Stimulated activated naive CD8-positive, alpha-beta T cell treated with anti-CD3 and anti-CD28 coated beads, Interleukin-15, amount 100 ng/mL, for 72 hours (primary cell): ENCODE measurements around the gene HCN2.

Source experiments
- ATAC-seq: fragments of 150-1000 bp; cut with Tn5 transposase; 2 replicates; pipeline ENCODE4 v1.10.0; 2021; ENCODE audit warnings: mild to moderate bottlenecking, moderate library complexity
- DNase-seq, 2 donors: peaks; one replicate each; pipeline ENCODE4 v3.0.0; 2021 to 2022
- H3K27ac Mint-ChIP-seq, 2 donors: one replicate each; pipeline ENCODE4 v1.8.0; 2022; ENCODE audit warnings: mild to moderate bottlenecking in 2 of 2, mixed read lengths in 2 of 2, moderate library complexity in 2 of 2
- H3K27me3 Mint-ChIP-seq: one replicate; pipeline ENCODE4 v1.8.0; 2022; ENCODE audit warnings: mixed read lengths
- H3K4me1 Mint-ChIP-seq: one replicate; pipeline ENCODE4 v1.8.0; 2022; ENCODE audit warnings: mild to moderate bottlenecking, mixed read lengths
- H3K4me3 Mint-ChIP-seq, 2 donors: one replicate each; pipeline ENCODE4 v1.8.0; 2022; ENCODE audit warnings: mild to moderate bottlenecking in 2 of 2, mixed read lengths in 2 of 2, moderate library complexity in 1 of 2
- H3K9me3 Mint-ChIP-seq, 2 donors: one replicate each; pipeline ENCODE4 v1.8.0; 2022; ENCODE audit warnings: mixed read lengths in 2 of 2

Gene HCN2

DNA sequence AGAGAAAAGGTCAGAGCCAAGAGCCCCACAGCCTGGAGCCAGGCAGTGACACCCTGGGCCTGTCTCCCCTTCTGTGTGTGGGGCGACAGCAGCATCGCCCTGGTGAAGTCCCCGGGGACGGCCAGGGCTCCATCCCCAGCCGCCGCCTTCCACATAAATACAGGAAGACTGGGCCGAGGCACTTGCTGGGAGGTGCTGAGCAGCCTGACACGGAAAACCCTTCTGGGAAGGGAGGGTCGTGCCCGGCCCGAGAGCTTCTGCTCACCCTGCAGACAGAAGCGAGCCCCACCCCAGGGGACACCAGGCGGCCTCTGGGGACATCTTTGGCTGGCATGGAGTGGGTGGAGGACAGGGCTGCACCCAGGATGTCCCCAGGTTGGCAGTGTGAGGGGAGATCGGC is 55.1 kb downstream of the HCN2 start:
- no peak for ATAC-seq
- DNase-seq, result no peak
- H3K4me3 Mint-ChIP-seq, result no peak overlapping the region
- H3K27me3 Mint-ChIP-seq, result no peaks in the 10 kb centered on the region
- H3K27ac Mint-ChIP-seq, result no peak overlapping the region
- H3K4me1 Mint-ChIP-seq, result no peaks in the 10 kb centered on the region
- H3K9me3 Mint-ChIP-seq, result no peaks in the 10 kb centered on the region

- H3K9me3 Mint-ChIP-seq, result no peaks in the 10 kb centered on the region
- no peaks in the 10 kb centered on the region for H3K27me3 Mint-ChIP-seq
- H3K4me1 Mint-ChIP-seq, result no peaks in the 10 kb centered on the region
Observed at GRCh38 chr19:645912-646778, 56.5 kb downstream of the HCN2 start.

DNA sequence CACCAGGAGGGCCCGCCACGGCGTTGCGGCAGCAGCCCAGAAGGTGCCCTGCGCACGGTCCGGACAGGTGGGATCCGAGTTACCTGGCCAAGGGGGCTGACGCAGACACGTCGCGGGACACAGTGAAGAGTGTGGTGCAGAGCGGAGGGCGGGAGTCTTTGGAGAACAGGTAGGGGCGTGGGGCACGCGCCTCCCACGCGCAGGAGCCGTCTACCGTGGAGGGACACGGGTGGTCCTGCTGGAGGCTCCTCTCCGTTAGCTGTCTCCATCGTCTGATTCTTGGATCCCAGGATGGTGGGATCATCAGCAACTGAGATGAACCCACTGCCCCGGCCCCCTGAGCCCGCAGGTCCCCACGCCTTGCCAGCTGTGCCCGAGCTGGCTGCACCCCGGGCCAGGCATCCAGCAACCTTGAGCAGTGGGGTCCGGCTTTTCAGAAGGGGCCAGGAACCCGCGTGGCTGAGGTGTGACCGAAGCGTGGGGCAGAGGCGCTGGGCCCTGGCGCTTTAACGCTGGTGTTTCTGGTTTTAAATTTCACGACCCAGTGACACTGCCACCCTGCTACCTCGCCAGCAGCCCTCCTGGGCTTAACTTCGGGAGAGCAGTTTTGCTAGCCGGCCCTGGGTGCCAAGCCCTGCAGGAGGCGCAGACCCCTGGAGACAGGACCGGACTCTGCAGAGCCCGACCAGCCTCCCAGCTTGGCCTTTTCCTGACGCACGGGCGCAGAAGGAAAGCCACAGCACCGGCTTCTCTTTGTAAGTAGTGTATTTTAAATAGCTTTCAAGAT is 57.3 kb downstream of the HCN2 start:
- no peaks in the 10 kb centered on the region for H3K4me1 Mint-ChIP-seq
- no peaks in the 10 kb centered on the region for H3K27me3 Mint-ChIP-seq
- peak; percentile 10 for ATAC-seq
- H3K27ac Mint-ChIP-seq, result no peak overlapping the region
- H3K4me3 Mint-ChIP-seq, result no peak overlapping the region
- H3K9me3 Mint-ChIP-seq, result no peaks in the 10 kb centered on the region
- DNase-seq, result no peak

More at GRCh38 chr19:645912-646778, 56.5 kb downstream of the HCN2 start:
- no peak for DNase-seq
- Mint-ChIP-seq H3K4me3 (no peak overlapping the region), H3K27ac (peak overlapping the region in 1 of 2 donors; percentile 27)
- peak; percentile 27 for ATAC-seq

- H3K9me3 Mint-ChIP-seq, result no peaks in the 10 kb centered on the region
- ATAC-seq, result no peak
- no peak overlapping the region for H3K27ac Mint-ChIP-seq
Observed at GRCh38 chr19:647566-648284, 58.0 kb downstream of the HCN2 start.

GRCh38 chr19:648305-648704 is 58.6 kb downstream of the HCN2 start:
- H3K4me3 Mint-ChIP-seq, result no peak overlapping the region
- H3K27me3 Mint-ChIP-seq, result no peaks in the 10 kb centered on the region
- H3K4me1 Mint-ChIP-seq, result no peaks in the 10 kb centered on the region
- no peaks in the 10 kb centered on the region for H3K9me3 Mint-ChIP-seq
- no peak for ATAC-seq
- no peak for DNase-seq
- no peak overlapping the region for H3K27ac Mint-ChIP-seq

More at GRCh38 chr19:647566-648284, 58.0 kb downstream of the HCN2 start:
- Mint-ChIP-seq H3K27me3 (no peaks in the 10 kb centered on the region), H3K4me1 (no peaks in the 10 kb centered on the region), H3K4me3 (no peak overlapping the region)
- no peak for DNase-seq

GRCh38 chr19:648904-649801 is 59.5 kb downstream of the HCN2 start:
- ATAC-seq, result no peak
- DNase-seq, result no peak
- Mint-ChIP-seq H3K9me3 (no peaks in the 10 kb centered on the region), H3K27ac (no peak overlapping the region), H3K4me3 (no peak overlapping the region), H3K27me3 (no peaks in the 10 kb centered on the region), H3K4me1 (no peaks in the 10 kb centered on the region)

DNA sequence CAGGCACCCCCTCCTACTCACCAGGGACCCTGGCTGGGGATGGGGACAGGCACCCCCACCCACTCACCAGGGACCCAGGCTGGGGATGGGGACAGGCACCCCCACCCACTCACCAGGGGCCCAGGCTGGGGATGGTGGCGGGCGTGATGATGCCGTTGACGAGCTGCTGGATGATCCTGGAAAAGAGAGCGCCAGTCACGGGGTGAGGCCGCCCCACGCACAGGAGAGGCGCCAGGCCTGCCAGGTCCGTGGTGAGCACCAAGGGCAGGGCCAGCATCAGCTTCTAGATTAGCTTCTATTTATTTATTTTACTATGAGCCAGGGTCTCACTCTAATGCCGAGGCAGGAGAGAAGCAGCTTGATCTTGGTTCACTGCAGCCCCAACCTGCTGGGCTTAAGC is 60.4 kb downstream of the HCN2 start:
- DNase-seq, result no peak
- no peak for ATAC-seq
- H3K4me3 Mint-ChIP-seq, result no peak overlapping the region
- no peaks in the 10 kb centered on the region for H3K27me3 Mint-ChIP-seq
- H3K4me1 Mint-ChIP-seq, result peaks cover 7% of the 10 kb centered on the region
- H3K9me3 Mint-ChIP-seq, result no peaks in the 10 kb centered on the region
- H3K27ac Mint-ChIP-seq, result no peak overlapping the region

GRCh38 chr19:651114-651818 is 61.6 kb downstream of the HCN2 start:
- H3K4me1 Mint-ChIP-seq, result peaks cover 18% of the 10 kb centered on the region
- no peak for DNase-seq
- no peaks in the 10 kb centered on the region for H3K9me3 Mint-ChIP-seq
- no peak for ATAC-seq
- no peaks in the 10 kb centered on the region for H3K27me3 Mint-ChIP-seq
- H3K27ac Mint-ChIP-seq, result no peak overlapping the region
- no peak overlapping the region for H3K4me3 Mint-ChIP-seq

DNA sequence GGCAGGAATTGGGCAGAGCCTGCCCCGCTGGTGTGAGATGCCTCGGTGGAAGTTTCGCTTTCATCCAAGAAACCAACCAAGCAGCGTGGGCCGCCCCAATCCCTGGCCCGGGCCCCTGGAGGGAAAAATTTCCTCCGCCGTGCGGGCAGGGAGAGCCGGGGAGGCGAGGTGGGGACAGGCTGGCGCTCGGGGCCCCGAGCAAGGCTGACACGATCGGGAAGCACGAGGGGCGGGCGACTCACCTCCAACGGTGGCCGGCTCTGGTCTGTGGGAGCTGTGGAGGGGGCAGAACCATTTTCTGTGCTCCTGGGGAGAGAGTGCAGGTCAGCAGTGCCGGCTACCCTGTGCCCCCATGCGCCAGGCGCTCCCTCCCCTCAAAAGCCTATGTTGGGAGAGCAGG is 62.3 kb downstream of the HCN2 start:
- no peak for ATAC-seq
- Mint-ChIP-seq H3K27ac (no peak overlapping the region), H3K27me3 (no peaks in the 10 kb centered on the region), H3K4me1 (peaks cover 24% of the 10 kb centered on the region), H3K4me3 (no peak overlapping the region), H3K9me3 (no peaks in the 10 kb centered on the region)
- no peak for DNase-seq

- no peak overlapping the region for H3K4me3 Mint-ChIP-seq
- H3K4me1 Mint-ChIP-seq, result peaks cover 31% of the 10 kb centered on the region
- peak; percentile 17 for ATAC-seq
- H3K27me3 Mint-ChIP-seq, result no peaks in the 10 kb centered on the region
- H3K27ac Mint-ChIP-seq, result no peak overlapping the region
- no peak for DNase-seq
- no peaks in the 10 kb centered on the region for H3K9me3 Mint-ChIP-seq
Observed at GRCh38 chr19:652467-653389, 63.0 kb downstream of the HCN2 start.

DNA sequence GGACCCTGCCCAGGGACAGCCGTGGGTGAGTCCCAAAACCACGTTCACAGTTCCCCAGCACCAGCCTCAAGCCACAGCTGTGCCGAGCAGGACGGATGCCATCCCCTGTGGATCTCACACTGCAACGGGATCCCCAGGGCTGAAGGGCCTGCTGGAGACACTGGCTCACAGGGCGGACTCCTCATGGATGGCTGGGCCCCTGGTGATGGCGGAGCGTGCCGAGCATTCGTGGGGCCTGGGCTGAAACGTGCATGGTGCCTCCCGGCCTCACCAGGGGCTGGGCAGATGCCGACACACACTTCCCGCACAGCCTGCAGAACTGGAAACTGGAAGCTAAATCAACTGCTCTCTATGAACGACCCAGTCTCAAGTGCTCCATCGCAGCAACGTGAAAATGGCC is 63.7 kb downstream of the HCN2 start:
- Mint-ChIP-seq H3K27ac (no peak overlapping the region), H3K27me3 (no peaks in the 10 kb centered on the region), H3K9me3 (no peaks in the 10 kb centered on the region), H3K4me3 (no peak overlapping the region), H3K4me1 (peaks cover 36% of the 10 kb centered on the region)
- DNase-seq, result no peak
- no peak for ATAC-seq

DNA sequence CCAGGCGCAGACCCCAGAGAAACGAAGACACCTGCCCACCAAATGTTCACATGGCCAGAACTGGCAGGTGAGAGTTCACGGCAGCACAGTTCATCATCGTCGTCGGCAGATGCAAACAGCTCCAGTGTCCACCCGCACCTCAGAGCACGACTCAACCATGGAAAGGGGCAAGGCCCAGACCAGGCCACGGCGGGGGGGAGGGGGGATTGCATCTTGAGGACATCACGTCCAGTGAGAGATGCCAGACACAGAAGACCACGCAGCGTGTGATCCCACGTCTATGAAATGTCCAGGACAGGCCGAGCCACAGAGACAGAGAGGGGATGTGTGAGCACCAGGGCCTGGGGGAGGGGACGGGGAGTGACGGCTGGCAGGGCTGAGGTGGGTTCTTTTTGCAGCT is 66.0 kb downstream of the HCN2 start:
- H3K9me3 Mint-ChIP-seq, result no peaks in the 10 kb centered on the region
- H3K27ac Mint-ChIP-seq, result peak overlapping the region in 1 of 2 donors; percentile 69
- no peak overlapping the region for H3K4me3 Mint-ChIP-seq
- no peak for DNase-seq
- H3K4me1 Mint-ChIP-seq, result peaks cover 58% of the 10 kb centered on the region
- H3K27me3 Mint-ChIP-seq, result no peaks in the 10 kb centered on the region
- no peak for ATAC-seq

- no peak overlapping the region for H3K4me3 Mint-ChIP-seq
- no peaks in the 10 kb centered on the region for H3K9me3 Mint-ChIP-seq
- DNase-seq (no peak), ATAC-seq (no peak)
- H3K27ac Mint-ChIP-seq, result peak overlapping the region; percentile 33 to 94
- H3K4me1 Mint-ChIP-seq, result peaks cover 64% of the 10 kb centered on the region
- no peaks in the 10 kb centered on the region for H3K27me3 Mint-ChIP-seq
Observed at GRCh38 chr19:656751-657559, 67.3 kb downstream of the HCN2 start.
